HG02981 (cell line): Measurements from ENCODE around the gene PPP2R3A.
"Not testable (repeated sequence)": the region's sequence is repeated elsewhere in the genome, so short reads cannot be mapped to it uniquely, and the experiment has no call there.

ENCODE experiments used
- ATAC-seq: cut with Tn5 transposase; IDR thresholded peaks from one replicate; pipeline ENCODE4 v1.9.1; 2021; ENCODE audit warnings: mild to moderate bottlenecking, moderate library complexity; ENCODE audit not compliant: unreplicated experiment

PPP2R3A gene

GRCh38 chr3:136146981-136147729 is 181.6 kb downstream of the PPP2R3A start:
- ATAC-seq: no peak

- no peak for ATAC-seq
Observed at GRCh38 chr3:136149667-136150066, 184.1 kb downstream of the PPP2R3A start.

- no peak for ATAC-seq
Observed at GRCh38 chr3:136151219-136151618, 185.7 kb downstream of the PPP2R3A start.

- ATAC-seq: no peak
Observed at GRCh38 chr3:136152176-136152843, 186.8 kb downstream of the PPP2R3A start.

GRCh38 chr3:136152963-136153362 is 187.4 kb downstream of the PPP2R3A start:
- no peak for ATAC-seq

- ATAC-seq: no peak
Observed at GRCh38 chr3:136161516-136161915, 196.0 kb downstream of the PPP2R3A start.

GRCh38 chr3:136162322-136162721 is 196.8 kb downstream of the PPP2R3A start:
- no peak for ATAC-seq

GRCh38 chr3:136163607-136164006 is 198.1 kb downstream of the PPP2R3A start:
- ATAC-seq: not testable (repeated sequence)

- ATAC-seq: no peak
Observed at GRCh38 chr3:136166507-136166906, 201.0 kb downstream of the PPP2R3A start.

GRCh38 chr3:136168236-136168635 is 202.7 kb downstream of the PPP2R3A start:
- ATAC-seq: not testable (repeated sequence)

GRCh38 chr3:136171097-136171542 is 205.6 kb downstream of the PPP2R3A start:
- ATAC-seq: no peak

GRCh38 chr3:136173939-136174490 is 208.5 kb downstream of the PPP2R3A start:
- no peak for ATAC-seq

GRCh38 chr3:136177876-136178275 is 212.3 kb downstream of the PPP2R3A start:
- ATAC-seq: no peak

GRCh38 chr3:136181741-136182140 is 216.2 kb downstream of the PPP2R3A start:
- ATAC-seq: no peak

GRCh38 chr3:136184703-136185102 is 219.2 kb downstream of the PPP2R3A start:
- ATAC-seq: no peak

- no peak for ATAC-seq
Observed at GRCh38 chr3:136186344-136186743, 220.8 kb downstream of the PPP2R3A start.

- no peak for ATAC-seq
Observed at GRCh38 chr3:136186846-136187245, 221.3 kb downstream of the PPP2R3A start.

- ATAC-seq: no peak
Observed at GRCh38 chr3:136187868-136188267, 222.3 kb downstream of the PPP2R3A start.

- no peak for ATAC-seq
Observed at GRCh38 chr3:136189043-136189442, 223.5 kb downstream of the PPP2R3A start.

- ATAC-seq: no peak
Observed at GRCh38 chr3:136189859-136190617, 224.5 kb downstream of the PPP2R3A start.

GRCh38 chr3:136192195-136192594 is 226.7 kb downstream of the PPP2R3A start:
- ATAC-seq: not testable (repeated sequence)
